Lung (tissue), 13 donors: ENCODE data around the gene DZIP3. TPM values are rescaled to one million over a fixed set of nuclear protein-coding genes. Genes with fewer than 3 reads are reported as not detected.

Experiments used
- ATAC-seq: fragments of 200-7000 bp; cut with Tn5 transposase; one replicate; pipeline ENCODE4 v1.9.1; 2020; ENCODE audit warnings: moderate number of reproducible peaks; ENCODE audit not compliant: insufficient read depth, low FRiP score
- DNase-seq, 3 donors: peaks; one replicate each; pipeline ENCODE4 v3.0.0-alpha.2; 2013 to 2017
- H3K27ac ChIP-seq, 2 donors: one replicate each; pipeline ENCODE4 v1.5.1; 2013; ENCODE audit warnings: mild to moderate bottlenecking in 2 of 2, moderate library complexity in 2 of 2, control low read depth in 1 of 2, inconsistent platforms in 1 of 2, low read depth in 1 of 2, low read length in 1 of 2
- H3K27me3 ChIP-seq, 3 donors: one replicate each; pipeline ENCODE4 v1.5.1; 2013; ENCODE audit warnings: low read length in 2 of 3; ENCODE audit not compliant: control insufficient read depth in 3 of 3, insufficient read depth in 3 of 3
- H3K36me3 ChIP-seq, 4 donors: one replicate each; pipeline ENCODE4 v1.5.1; 2013; ENCODE audit warnings: low read length in 4 of 4, mild to moderate bottlenecking in 1 of 4, moderate library complexity in 1 of 4; ENCODE audit not compliant: control insufficient read depth in 4 of 4, insufficient read depth in 4 of 4
- H3K4me1 ChIP-seq, 5 donors: one replicate each; pipeline ENCODE4 v1.5.1; 2013; ENCODE audit warnings: low read length in 5 of 5, mild to moderate bottlenecking in 2 of 5, moderate library complexity in 1 of 5; ENCODE audit not compliant: control insufficient read depth in 5 of 5, insufficient read depth in 5 of 5
- H3K4me3 ChIP-seq: one replicate; pipeline ENCODE4 v1.5.1; 2013; ENCODE audit warnings: mild to moderate bottlenecking, control low read depth, moderate library complexity
- H3K9ac ChIP-seq, 2 donors: one replicate each; pipeline ENCODE4 v1.5.1; 2013; ENCODE audit warnings: low read length in 2 of 2, control low read depth in 1 of 2; ENCODE audit not compliant: insufficient read depth in 1 of 2
- H3K9me3 ChIP-seq, 4 donors: one replicate each; pipeline ENCODE4 v1.5.1; 2013; ENCODE audit warnings: low read length in 3 of 4, mild to moderate bottlenecking in 1 of 4, moderate library complexity in 1 of 4; ENCODE audit not compliant: control insufficient read depth in 4 of 4, insufficient read depth in 3 of 4
- WGBS, 2 donors: extraction: QIAGEN DNeasy Blood & Tissue Kit; methylation state at CpG; one replicate each; pipeline ENCODE4 v1.1.7; 2013; 5-methylcytosine and 5-hydroxymethylcytosine counted together
- polyA plus RNA-seq, 2 donors: library from polyadenylated mRNA; stranded (reverse); fragments of 200-250 nt; gene quantifications; one replicate each; pipeline ENCODE4 v1.2.1, GENCODE V29; 2013
- small RNA-seq: library from RNA; depleted of rRNA; stranded (forward); fragments of <200 nt; gene quantifications from one replicate; pipeline ENCODE3, GENCODE V24; 2014; ENCODE audit warnings: low replicate concordance
- total RNA-seq, 2 donors: library from RNA; depleted of rRNA in 1 of 2; stranded (reverse); fragments of >200 nt in 1 of 2; gene quantifications; one replicate each; pipeline ENCODE4 v1.2.1, GENCODE V29; 2014 to 2021
- TF ChIP-seq, protein P1 (sequence below): IDR thresholded peaks from 2 replicates; pipeline ENCODE4 v1.5.1; 2012; ENCODE audit warnings: mild to moderate bottlenecking; ENCODE audit errors: control extremely low read depth, extremely low read depth
- donor health status: control.
- donor health status: control.
- donor health status: Bipolar disorder and iron deficiency.
- donor health status: healthy.
- donor health status: DM: yes; HTN: yes; CAD: no.

Gene DZIP3
- total and polyA plus RNA-seq, 4 donors: 3.8 to 44.1 (median 13.0) TPM

DNA sequence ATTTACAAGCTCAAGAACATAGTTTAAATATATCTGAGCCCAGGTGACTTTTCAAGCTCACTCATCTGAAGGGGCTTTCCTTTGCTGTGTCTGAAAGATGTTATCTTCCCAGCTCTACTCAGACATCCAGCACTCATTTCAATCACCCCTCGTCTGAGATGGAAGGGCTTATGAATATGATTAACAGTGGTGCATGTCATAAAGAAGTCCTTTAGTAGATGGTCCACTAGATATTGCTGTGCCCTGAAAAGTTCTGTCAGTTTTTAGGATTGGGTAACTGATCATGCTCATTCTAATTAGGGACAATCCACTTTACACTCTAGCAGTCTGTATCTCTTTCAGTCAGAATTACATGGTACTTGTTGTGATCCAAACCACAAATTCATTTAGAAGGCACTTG, 139.4 kb downstream of the DZIP3 start:
- no peaks in the 10 kb centered on the region for H3K36me3 ChIP-seq
- no peak for DNase-seq
- no peaks in the 10 kb centered on the region for H3K4me1 ChIP-seq
- TF ChIP-seq, protein P1, sequence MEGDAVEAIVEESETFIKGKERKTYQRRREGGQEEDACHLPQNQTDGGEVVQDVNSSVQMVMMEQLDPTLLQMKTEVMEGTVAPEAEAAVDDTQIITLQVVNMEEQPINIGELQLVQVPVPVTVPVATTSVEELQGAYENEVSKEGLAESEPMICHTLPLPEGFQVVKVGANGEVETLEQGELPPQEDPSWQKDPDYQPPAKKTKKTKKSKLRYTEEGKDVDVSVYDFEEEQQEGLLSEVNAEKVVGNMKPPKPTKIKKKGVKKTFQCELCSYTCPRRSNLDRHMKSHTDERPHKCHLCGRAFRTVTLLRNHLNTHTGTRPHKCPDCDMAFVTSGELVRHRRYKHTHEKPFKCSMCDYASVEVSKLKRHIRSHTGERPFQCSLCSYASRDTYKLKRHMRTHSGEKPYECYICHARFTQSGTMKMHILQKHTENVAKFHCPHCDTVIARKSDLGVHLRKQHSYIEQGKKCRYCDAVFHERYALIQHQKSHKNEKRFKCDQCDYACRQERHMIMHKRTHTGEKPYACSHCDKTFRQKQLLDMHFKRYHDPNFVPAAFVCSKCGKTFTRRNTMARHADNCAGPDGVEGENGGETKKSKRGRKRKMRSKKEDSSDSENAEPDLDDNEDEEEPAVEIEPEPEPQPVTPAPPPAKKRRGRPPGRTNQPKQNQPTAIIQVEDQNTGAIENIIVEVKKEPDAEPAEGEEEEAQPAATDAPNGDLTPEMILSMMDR: no peak
- H3K9ac ChIP-seq: no peak overlapping the region
- H3K9me3 ChIP-seq: no peaks in the 10 kb centered on the region
- no peaks in the 10 kb centered on the region for H3K27me3 ChIP-seq
- H3K27ac ChIP-seq: no peak overlapping the region
- 51 to 79% methylated on average over 1 of the region's 1 CpG for WGBS, 2 donors
- H3K4me3 ChIP-seq: no peak overlapping the region
- no peak for ATAC-seq

DNA sequence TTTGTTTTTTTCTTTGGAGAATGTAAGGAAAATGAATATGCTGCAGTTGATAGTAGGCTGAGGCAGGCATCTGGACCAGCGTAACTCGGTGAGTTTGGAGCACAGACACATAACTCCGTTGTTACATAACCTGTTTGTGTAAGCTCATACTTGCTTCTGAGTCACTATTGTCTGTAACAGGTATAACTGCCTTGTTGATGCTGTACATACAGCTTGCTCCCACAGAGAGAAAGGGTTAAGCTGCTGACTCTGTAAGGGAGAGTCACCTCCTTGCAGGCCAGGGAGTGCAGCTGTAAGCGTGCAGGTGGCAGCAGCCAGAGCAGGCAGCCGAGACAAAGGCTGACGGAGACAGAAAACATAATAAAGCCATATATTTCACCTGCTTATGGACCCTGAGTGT, 147.3 kb downstream of the DZIP3 start:
- TF ChIP-seq, protein P1: no peak
- Histone ChIP-seq H3K4me1 (no peaks in the 10 kb centered on the region), H3K27me3 (no peaks in the 10 kb centered on the region), H3K36me3 (no peaks in the 10 kb centered on the region), H3K9me3 (no peaks in the 10 kb centered on the region), H3K9ac (no peak overlapping the region), H3K4me3 (no peak overlapping the region), H3K27ac (no peak overlapping the region)
- ATAC-seq (no peak), DNase-seq (no peak)
- WGBS, 2 donors: 80 to 82% methylated on average over 6 of the region's 6 CpGs

DNA sequence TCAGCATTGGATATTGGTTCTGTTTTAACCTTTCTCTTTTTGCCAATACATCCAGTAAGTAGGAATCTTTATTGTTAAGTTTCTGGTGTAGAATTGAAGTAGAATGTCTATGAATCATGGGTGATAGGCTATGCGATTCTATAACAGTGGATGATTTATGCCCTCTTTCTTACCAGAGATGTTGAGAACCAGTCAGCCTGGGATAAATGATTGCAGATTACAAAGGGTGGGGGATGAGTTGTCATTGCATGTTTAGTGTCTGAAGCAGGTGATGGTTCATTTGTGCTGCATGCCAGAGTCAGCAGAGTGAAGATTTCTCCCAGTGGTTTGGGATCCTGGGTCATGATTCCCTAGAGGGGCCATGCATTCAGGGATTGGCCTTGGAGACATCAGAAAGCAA, 153.4 kb downstream of the DZIP3 start:
- Histone ChIP-seq H3K9me3 (no peaks in the 10 kb centered on the region), H3K27me3 (no peaks in the 10 kb centered on the region), H3K9ac (no peak overlapping the region), H3K4me1 (no peaks in the 10 kb centered on the region), H3K4me3 (no peak overlapping the region), H3K36me3 (no peaks in the 10 kb centered on the region), H3K27ac (no peak overlapping the region)
- 81 to 100% methylated on average over 1 of the region's 1 CpG for WGBS, 2 donors
- ATAC-seq (no peak), DNase-seq (no peak)
- TF ChIP-seq, protein P1: no peak

Small RNA genes lying within 50 kb of the gene (small RNA-seq; reads per million reads assigned to genes)
- gene AC092185.1 (not detected), gene RF00156 (not detected)

Other genes with a start within 250 kb of the DZIP3 start
- gene MYH15, start 79.1 kb upstream of the DZIP3 start, total RNA-seq: under 1 TPM; 0.18 to 0.31 TPM
- under 1 TPM; 0.06 to 0.31 TPM for gene MYH15, start 79.1 kb upstream of the DZIP3 start, polyA plus RNA-seq
- 10 to 100 TPM in 1 of 2 donors, 1 to 10 TPM in 1; 2.6 to 12.9 TPM for gene CIP2A, start 284 bp upstream of the DZIP3 start, total RNA-seq
- gene CIP2A, start 284 bp upstream of the DZIP3 start, polyA plus RNA-seq: 1 to 10 TPM; 1.1 to 1.6 TPM
- not detected for gene RETNLB, start 167.7 kb downstream of the DZIP3 start, total RNA-seq
- not detected for gene RETNLB, start 167.7 kb downstream of the DZIP3 start, polyA plus RNA-seq
- 1 to 10 TPM in 1 of 2 donors, under 1 TPM in 1; 0.40 to 2.4 TPM for gene TRAT1, start 233.1 kb downstream of the DZIP3 start, total RNA-seq
- gene TRAT1, start 233.1 kb downstream of the DZIP3 start, polyA plus RNA-seq: under 1 TPM; 0.22 to 0.53 TPM